ENCODE measurements around the gene SPATS2L. TPM values are rescaled to one million over a fixed set of nuclear protein-coding genes. Genes with fewer than 3 reads are reported as not detected.
A peak's percentile ranks its signal among the peaks of the same experiment; 100 is the strongest.

The SPATS2L gene
- total and polyA plus RNA-seq, 2 of the 13 experiments (the other 11 are each of a cell fraction or from before 2014, with no cell fraction given): 154 to 212 TPM

- peak; percentile 86 for TF ChIP-seq FOXP4 (CRISPR knock-in tag; IDR thresholded peaks at IDR 0.05)
- no peak for TF ChIP-seq NFE2 (CRISPR knock-in tag; IDR thresholded peaks at IDR 0.05)
- TF ChIP-seq, protein P1, sequence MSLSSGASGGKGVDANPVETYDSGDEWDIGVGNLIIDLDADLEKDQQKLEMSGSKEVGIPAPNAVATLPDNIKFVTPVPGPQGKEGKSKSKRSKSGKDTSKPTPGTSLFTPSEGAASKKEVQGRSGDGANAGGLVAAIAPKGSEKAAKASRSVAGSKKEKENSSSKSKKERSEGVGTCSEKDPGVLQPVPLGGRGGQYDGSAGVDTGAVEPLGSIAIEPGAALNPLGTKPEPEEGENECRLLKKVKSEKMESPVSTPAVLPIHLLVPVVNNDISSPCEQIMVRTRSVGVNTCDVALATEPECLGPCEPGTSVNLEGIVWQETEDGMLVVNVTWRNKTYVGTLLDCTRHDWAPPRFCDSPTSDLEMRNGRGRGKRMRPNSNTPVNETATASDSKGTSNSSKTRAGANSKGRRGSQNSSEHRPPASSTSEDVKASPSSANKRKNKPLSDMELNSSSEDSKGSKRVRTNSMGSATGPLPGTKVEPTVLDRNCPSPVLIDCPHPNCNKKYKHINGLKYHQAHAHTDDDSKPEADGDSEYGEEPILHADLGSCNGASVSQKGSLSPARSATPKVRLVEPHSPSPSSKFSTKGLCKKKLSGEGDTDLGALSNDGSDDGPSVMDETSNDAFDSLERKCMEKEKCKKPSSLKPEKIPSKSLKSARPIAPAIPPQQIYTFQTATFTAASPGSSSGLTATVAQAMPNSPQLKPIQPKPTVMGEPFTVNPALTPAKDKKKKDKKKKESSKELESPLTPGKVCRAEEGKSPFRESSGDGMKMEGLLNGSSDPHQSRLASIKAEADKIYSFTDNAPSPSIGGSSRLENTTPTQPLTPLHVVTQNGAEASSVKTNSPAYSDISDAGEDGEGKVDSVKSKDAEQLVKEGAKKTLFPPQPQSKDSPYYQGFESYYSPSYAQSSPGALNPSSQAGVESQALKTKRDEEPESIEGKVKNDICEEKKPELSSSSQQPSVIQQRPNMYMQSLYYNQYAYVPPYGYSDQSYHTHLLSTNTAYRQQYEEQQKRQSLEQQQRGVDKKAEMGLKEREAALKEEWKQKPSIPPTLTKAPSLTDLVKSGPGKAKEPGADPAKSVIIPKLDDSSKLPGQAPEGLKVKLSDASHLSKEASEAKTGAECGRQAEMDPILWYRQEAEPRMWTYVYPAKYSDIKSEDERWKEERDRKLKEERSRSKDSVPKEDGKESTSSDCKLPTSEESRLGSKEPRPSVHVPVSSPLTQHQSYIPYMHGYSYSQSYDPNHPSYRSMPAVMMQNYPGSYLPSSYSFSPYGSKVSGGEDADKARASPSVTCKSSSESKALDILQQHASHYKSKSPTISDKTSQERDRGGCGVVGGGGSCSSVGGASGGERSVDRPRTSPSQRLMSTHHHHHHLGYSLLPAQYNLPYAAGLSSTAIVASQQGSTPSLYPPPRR (CRISPR knock-in tag; IDR thresholded peaks at IDR 0.05; ENCODE audit: borderline replicate concordance): 0 out of 2 replicates have a peak, but pooled peaks have one; percentile 12
- no peak for TF ChIP-seq IRF9 (CRISPR knock-in tag; IDR thresholded peaks at IDR 0.05; ENCODE audit: borderline replicate concordance)
- TF ChIP-seq KDM2A (CRISPR knock-in tag; IDR thresholded peaks at IDR 0.05; ENCODE audit: borderline replicate concordance, low read depth): no peak
- TF ChIP-seq NFIC (IDR thresholded peaks at IDR 0.05; ENCODE audit: low read length): peak; percentile 92
- TF ChIP-seq ZNF292 (CRISPR knock-in tag; IDR thresholded peaks at IDR 0.05; ENCODE audit: borderline replicate concordance, low read depth): peak; percentile 55; the same call in 1 of the 2 replicates
- TF ChIP-seq SKI (IDR thresholded peaks at IDR 0.05; ENCODE audit: partially characterized antibody): no peak
- TF ChIP-seq, protein P2, sequence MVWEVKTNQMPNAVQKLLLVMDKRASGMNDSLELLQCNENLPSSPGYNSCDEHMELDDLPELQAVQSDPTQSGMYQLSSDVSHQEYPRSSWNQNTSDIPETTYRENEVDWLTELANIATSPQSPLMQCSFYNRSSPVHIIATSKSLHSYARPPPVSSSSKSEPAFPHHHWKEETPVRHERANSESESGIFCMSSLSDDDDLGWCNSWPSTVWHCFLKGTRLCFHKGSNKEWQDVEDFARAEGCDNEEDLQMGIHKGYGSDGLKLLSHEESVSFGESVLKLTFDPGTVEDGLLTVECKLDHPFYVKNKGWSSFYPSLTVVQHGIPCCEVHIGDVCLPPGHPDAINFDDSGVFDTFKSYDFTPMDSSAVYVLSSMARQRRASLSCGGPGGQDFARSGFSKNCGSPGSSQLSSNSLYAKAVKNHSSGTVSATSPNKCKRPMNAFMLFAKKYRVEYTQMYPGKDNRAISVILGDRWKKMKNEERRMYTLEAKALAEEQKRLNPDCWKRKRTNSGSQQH (CRISPR knock-in tag; IDR thresholded peaks at IDR 0.05; ENCODE audit: low read depth): no peak; the same call in 1 of the 2 replicates
- peak; percentile 95 for TF ChIP-seq ZSCAN9 (CRISPR knock-in tag; IDR thresholded peaks at IDR 0.05; ENCODE audit: borderline replicate concordance)
- TF ChIP-seq ATF3 (CRISPR knock-in tag; IDR thresholded peaks at IDR 0.05): peak; percentile 97
- TF ChIP-seq RBFOX2 (IDR thresholded peaks at IDR 0.05; ENCODE audit: low read depth, low read length): peak; percentile 37; the same call in 1 of the 2 replicates
- peak; percentile 49; the same call in 1 of the 2 replicates for TF ChIP-seq ZNF121 (CRISPR knock-in tag; IDR thresholded peaks at IDR 0.05)
- no peak for TF ChIP-seq ZFP36L2 (CRISPR knock-in tag; IDR thresholded peaks at IDR 0.05)
- no peak for TF ChIP-seq TIGD3 (CRISPR knock-in tag; IDR thresholded peaks at IDR 0.05; ENCODE audit: borderline replicate concordance)
- peak; percentile 51; the same call in 1 of the 2 replicates for TF ChIP-seq GABPB1 (CRISPR knock-in tag; IDR thresholded peaks at IDR 0.05)
- peak; percentile 22; the same call in 1 of the 2 replicates for TF ChIP-seq POLR2G (IDR thresholded peaks at IDR 0.05; ENCODE audit: low read depth, low read length)
- 0 out of 2 replicates have a peak, but pooled peaks have one; percentile 14 for TF ChIP-seq NFYB (CRISPR knock-in tag; IDR thresholded peaks at IDR 0.05)
These were observed 99.3 kb downstream of the SPATS2L start (continued) for GRCh38 chr2:200405599-200406298.
